Measurements from ENCODE around the gene CRACR2B. TPM values are rescaled to one million over a fixed set of nuclear protein-coding genes. Genes with fewer than 3 reads are reported as not detected.

CRACR2B gene
- polyA plus RNA-seq, 5 donors = 13.6 to 31.6 (median 21.5) TPM

DNA sequence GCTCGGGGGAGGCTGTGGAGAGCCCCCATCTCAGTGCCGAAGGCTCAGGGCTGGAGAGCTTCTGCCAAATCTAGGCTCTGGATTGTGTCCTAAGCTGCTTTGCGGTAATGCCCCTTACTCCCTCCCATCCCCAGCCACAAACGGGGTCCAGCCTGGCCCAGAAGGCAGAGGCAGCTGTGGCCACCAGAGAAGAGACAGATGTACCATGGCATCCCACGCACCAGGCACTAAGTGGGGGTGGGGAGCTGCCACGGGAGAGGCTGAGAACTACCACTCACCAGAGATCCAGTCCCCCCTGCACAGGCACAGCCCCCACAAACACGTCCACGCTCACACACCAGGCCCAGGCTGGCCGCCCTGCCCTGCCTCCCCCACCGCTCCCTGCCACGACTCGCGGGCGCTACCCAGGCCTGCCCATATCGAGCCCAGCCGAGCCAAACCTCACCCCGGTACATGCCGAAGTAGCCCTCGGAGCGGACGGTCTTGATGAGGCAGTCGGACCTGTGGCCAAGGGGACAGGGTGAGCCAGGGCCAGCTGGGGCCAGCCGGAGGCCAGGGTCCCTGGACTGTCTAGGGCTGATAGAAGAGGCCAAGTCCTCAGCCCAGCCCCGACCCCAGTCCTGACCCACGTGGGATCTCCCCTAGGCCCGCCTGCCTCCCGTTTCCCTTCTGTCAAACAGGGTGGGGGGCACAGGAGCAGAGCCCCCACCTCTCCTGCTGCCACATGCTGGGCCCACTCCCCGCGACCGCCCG, 33.5 kb upstream of the CRACR2B start:
- no peak for DNase-seq

DNA sequence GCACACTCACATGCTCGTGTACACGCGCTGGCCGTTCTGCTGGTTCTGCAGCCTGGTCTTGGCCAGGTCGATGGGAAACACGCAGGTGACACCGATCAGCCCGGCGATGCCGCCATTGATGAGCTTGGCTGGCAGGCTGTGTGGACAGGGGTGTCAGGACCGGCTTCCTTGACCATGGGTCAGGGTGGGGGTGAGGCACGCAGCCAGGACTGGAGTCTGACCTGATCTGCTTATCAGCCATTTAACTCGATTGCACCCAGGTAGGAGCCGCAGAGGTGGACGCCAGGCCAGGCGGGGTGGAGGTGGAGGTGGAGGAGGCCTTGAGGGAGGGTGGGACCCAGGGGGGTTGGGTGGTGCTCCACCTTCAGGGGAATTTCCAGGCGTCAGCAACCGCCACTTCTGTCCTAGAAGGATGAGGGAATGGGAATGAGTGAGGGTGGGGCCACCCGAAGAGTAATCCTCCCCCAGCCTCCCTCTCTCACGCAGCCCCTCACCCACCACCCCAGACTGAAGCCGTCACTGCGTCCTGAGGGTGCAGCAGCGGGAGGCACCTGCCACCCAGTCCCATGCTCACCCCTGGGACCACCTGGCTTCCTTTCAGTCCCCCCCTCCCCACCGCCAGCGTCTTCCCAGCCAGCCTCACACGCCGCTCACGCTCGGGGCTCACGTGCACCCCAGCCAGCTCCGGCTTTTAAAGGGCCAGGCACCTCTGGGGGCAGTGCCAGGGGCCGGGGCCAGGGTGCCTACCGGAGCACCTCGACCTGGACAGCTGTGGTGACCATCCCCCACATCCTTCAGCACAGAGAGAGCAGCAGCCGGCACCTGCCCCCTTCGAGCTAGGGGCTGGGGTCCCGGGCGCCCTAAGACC, 32.7 kb upstream of the CRACR2B start:
- DNase-seq = no peak

- DNase-seq = peak; percentile 66 to 72
Observed at GRCh38 chr11:795634-796564, 31.8 kb upstream of the CRACR2B start.

DNA sequence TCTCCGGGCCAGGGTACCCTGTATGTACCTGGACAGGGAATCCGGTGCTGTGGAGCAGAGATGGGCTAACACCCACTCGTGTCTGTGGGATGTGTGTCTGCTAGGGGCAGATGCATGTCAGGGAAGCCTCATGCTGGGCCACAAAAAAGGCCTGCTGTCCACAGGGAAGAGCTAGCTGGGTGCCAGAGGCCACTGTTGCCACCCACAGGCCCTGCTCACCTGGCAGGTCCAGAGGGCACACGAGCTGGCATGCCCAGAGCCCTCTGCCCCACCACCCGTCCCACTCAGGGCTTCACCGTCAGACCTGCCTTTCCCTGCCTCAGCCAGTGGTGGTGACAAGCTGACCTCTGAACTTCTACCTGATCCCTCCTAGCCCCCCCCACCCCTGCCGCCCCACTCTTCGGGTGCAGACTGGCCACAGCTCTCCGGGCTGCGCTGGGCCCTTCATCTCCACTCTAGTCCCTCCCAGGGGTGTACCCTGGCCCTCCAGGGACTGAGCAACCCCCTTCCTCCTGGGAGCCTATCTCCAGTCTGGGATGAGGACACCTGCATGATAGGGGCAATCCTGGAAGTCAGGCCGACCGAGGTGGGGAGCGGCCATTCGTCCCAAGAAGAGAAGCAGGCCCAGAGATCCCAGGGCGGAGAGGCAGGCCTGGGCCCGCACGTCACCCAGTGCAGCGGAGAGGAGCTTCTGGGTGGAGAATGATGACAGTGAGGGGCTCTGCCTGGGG, 31.0 kb upstream of the CRACR2B start:
- DNase-seq = no peak

DNA sequence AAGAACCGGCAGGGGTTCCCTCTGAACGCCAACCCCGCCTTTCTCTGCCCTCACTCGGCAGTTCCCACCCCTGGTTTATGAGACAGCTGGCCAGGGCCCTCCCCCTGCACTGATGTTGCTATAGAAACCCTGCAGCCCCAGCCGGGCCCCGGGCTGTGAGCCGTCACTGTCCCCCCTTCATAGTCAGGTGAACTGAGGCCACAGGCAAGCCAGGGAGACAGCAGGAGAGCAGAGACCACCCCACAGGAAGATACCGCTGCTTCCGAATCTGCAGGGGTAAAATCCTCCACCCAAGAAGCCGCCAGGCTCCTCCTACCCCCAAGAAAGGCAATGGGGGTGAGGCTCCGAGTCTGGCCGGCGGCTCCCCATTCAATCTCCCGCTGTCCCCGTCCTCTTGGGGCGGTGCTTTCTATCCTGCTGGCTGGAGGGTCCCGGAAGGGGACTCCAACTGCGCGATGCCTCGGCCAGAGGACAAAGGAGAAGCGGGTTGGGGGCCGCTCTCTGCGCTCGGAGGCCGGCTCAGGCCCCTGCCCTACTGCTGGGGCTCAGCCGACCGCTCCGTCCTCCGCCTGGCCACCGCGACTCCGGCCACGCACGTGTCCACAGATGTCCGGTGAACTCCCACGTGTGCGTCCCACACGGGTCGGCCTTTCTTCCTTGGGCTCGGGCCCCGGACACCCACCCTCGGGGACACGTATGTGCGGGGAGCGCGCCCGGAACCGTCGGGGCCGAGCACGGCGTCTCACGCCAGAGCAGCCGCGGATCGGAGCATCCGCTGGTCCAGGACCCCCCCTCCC, 30.2 kb upstream of the CRACR2B start:
- peak; percentile 78 to 81 for DNase-seq

- peak; percentile 73 to 77 for DNase-seq
Observed at GRCh38 chr11:798093-798713, 29.5 kb upstream of the CRACR2B start, which contains the start of gene SLC25A22. Gene SLC25A22, minus strand, starts transcription at chr11:798281. Its CDS starts 3,275 bp downstream, at chr11:795006.

DNA sequence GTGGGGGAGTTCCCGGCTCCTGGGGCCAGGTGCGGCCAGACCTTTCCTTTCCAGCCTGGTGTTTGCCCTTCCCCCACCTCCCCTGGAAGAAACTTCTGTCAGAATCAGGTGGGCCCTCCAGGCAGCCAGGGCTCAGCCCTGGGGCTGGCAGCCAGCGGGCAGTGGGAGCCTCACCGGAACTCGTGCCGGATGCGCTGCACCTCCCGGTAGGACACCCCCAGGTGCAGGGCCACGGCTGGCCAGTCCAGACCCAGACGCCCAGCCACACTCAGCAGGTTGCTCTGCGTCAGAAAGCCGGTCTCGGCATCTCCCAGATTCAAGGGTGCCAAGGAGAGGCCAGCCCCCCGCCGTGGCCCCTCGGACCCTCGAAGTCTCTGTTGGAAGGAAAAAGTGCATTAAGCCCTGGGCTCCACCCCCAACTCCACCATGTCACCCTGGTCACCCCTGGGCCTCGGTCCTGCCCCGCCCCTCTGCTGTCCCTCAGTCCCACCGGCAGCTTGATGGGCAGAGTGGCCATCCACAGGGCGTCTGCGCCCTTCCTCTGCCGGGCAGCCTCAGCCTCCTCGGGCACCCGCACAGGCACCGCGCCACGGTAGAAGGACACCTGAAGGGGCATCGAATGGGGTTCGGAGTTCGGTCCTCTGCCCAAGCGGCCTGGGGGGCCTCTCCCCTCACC, 27.9 kb upstream of the CRACR2B start:
- no peak for DNase-seq

GRCh38 chr11:800473-800872, 27.2 kb upstream of the CRACR2B start:
- DNase-seq = no peak

GRCh38 chr11:801097-801780, 26.5 kb upstream of the CRACR2B start:
- DNase-seq = no peak

DNA sequence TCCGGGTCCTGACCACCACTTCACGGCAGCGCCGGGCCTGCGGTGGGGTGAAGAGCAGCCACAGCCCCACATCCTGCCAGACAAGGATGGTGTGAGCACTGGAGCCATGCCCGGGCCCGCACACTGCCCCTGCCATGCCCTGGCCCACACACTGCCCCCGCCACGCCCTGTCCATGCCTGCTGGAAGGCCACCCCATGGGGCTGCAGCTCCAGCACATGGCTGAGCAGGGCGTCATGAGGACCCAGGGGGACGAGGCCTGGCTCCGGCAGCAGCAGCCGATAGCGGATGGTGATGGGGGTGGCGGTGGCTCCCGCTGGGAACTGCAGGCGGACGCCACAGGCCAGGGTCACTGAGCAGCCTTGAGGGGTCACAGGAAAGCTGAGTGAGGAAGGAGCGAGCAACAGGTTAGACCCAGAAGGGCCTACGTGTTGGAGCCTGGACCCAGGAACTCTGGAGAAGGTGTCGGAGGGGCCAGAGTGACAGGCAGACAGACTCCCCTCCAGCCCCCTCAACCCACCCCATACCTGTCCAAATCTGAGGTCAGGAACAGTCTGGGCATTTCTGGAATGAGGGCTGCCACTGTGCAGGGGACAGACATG, 25.6 kb upstream of the CRACR2B start:
- DNase-seq = no peak

DNA sequence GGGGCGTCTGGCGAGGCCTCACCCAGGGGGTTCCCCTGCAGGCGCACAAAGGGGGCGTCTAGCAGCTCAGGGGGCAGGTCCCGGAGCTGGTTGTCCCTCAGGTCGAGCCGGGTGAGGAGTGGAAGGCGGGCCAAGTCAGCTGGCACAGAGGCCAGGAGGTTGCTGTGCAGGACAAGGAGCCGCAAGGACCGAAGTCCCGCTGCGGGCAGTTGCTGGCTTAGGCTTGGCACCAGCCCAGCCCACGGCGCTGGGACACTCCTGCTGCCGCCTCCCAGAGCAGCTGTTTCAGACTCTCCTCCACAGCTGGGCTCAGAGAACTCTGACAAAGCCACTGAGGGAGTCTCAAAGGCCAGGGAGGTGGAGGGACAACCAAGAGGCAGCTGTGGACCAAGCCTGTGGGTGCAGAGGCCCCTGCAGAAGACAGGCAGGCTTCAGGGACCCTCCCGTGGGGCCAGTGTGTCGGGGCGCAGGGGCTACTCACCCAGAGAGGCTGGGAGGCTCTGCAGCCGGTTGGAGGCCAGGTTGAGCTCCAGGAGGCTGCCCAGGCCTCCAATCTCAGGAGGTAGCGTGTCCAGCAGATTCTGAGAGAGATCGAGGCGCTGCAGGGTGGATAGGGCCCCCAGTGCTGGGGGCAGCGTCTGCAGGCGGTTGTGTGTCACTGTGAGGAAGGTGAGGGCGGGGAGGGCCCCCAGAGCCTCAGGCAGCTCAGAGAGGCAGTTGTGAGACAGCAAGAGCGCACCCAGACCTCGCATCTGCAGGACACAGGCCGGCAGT, 24.8 kb upstream of the CRACR2B start:
- no peak for DNase-seq

DNA sequence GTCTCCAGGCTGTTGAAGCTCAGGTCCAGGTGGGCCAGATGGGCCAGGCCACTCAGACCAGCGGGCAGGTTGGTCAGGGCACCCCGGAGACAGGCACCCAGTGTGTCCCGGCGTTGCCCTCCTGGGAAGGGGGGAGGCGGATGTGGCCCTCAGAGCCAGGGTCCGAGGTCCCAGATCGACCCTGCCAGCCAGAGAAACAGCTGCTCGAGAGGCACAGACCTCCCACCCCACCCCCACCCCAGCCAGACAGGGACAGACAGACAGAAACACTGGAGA, 24.3 kb upstream of the CRACR2B start:
- DNase-seq = no peak

- no peak for DNase-seq
Observed at GRCh38 chr11:803770-804598, 23.7 kb upstream of the CRACR2B start.

DNA sequence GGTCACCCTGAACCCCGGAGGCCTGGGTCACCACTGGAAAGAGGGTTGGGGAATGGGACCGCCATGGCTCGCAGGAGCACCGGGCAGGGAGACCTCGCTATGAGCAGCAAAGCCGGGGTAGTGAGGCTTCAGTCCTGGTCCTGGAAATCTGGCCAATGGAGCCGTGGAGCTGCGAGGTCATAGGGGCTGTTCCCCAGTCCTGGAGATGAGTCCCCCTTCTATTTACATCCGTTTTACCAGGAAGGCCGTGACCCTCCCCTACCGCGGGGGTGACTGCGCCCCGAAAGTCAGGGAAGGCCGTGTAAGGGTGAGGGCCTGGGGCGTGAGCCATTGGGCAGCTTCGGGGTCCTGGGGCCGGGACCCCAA, 23.1 kb upstream of the CRACR2B start:
- DNase-seq = no peak

DNA sequence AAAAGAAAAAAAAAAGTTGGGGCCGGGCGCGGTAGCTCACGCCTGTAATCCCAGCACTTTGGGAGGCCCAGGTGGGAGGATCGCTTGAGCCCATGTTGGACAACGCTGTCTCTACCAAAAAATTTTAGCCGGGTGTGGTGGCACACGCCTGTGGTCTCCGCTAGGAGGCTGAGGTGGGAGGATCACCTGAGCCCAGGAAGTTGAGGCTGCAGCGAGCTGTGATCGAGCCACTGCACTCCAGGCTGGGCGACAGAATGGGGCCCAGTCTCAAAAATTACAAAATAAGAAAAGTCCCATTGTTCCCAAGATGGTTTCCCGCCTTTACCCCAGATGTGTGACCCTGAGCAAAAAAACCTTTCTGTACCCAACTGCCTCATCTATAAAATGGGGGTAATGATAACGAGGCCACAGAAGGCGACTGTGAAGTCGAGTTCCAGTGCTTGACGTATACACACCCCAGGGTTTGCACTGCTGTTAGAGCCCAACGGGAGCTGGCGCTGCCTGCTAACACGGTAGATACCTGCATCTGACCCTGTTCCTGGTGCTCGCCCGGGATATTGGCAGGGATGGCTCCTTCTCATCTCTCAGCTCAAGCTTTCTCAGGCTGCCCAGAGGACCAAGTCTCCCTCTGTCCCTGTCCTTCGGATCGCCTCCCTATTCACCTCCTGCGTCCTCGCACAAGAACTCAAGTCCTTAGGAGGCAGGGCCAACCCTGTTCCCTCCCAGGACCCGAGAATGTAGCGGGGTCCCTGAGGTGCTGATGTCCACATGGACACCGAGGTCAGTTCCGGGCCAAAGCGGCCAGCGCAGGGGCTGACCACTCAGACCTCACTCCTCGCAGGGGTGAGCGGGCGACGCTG, 19.1 kb upstream of the CRACR2B start:
- DNase-seq = no peak
